Activated T-cell treated with anti-CD3 and anti-CD28 coated beads, Interleukin-2, amount 50 U/mL, for 72 hours (primary cell): ENCODE measurements around the gene NUTM2F. TPM values are rescaled to one million over a fixed set of nuclear protein-coding genes. Genes with fewer than 3 reads are reported as not detected.
"Not testable (repeated sequence)": the region's sequence is repeated elsewhere in the genome, so short reads cannot be mapped to it uniquely, and the experiment has no call there.

Experiments used
- ATAC-seq, 2 donors: fragments of 150-1000 bp; cut with Tn5 transposase; replicated peaks in 1 of 2; 2 replicates each; pipeline ENCODE4 v1.10.0; 2021; ENCODE audit warnings: moderate library complexity in 2 of 2, mild to moderate bottlenecking in 1 of 2
- DNase-seq, 2 donors: peaks; one replicate each; pipeline ENCODE4 v3.0.0; 2021 to 2022; ENCODE audit warnings: mixed read lengths in 1 of 2
- H3K27ac Mint-ChIP-seq: one replicate; pipeline ENCODE4 v1.8.0; 2022; ENCODE audit warnings: mild to moderate bottlenecking, moderate library complexity, mixed read lengths
- H3K27me3 Mint-ChIP-seq: one replicate; pipeline ENCODE4 v1.8.0; 2022; ENCODE audit warnings: low read depth, mixed read lengths
- H3K36me3 Mint-ChIP-seq, 2 donors: one replicate each; pipeline ENCODE4 v1.8.0; 2022; ENCODE audit warnings: mixed read lengths in 2 of 2, mild to moderate bottlenecking in 1 of 2; ENCODE audit not compliant: insufficient read depth in 2 of 2
- H3K4me1 Mint-ChIP-seq: one replicate; pipeline ENCODE4 v1.8.0; 2022; ENCODE audit warnings: low read depth, mixed read lengths
- H3K4me3 Mint-ChIP-seq, 2 donors: one replicate each; pipeline ENCODE4 v1.8.0; 2022; ENCODE audit warnings: mild to moderate bottlenecking in 2 of 2, mixed read lengths in 2 of 2, moderate library complexity in 2 of 2
- H3K9me3 Mint-ChIP-seq, 2 donors: one replicate each; pipeline ENCODE4 v1.8.0; 2022; ENCODE audit warnings: mixed read lengths in 2 of 2
- total RNA-seq, 2 donors: library from RNA; stranded (reverse); gene quantifications; one replicate each; pipeline ENCODE4 v1.2.3, GENCODE V29; 2022

NUTM2F gene
- total RNA-seq, 2 donors from 2014 or later = not detected

- Mint-ChIP-seq H3K27ac (no peak overlapping the region), H3K9me3 (no peaks in the 10 kb centered on the region), H3K27me3 (no peaks in the 10 kb centered on the region), H3K4me1 (peaks cover 10% of the 10 kb centered on the region), H3K4me3 (no peak overlapping the region), H3K36me3 (peaks cover 0 to 11% of the 10 kb centered on the region in 2 donors)
- DNase-seq = no peak
- no peak for ATAC-seq
Measured at GRCh38 chr9:94298949-94299599, 29.4 kb downstream of the NUTM2F start.

- peaks cover 4% of the 10 kb centered on the region for H3K4me1 Mint-ChIP-seq
- ATAC-seq (no peak), DNase-seq (no peak)
- H3K36me3 Mint-ChIP-seq = peaks cover 8 to 27% of the 10 kb centered on the region in 2 donors
- H3K9me3 Mint-ChIP-seq = peaks cover 2% of the 10 kb centered on the region in 2 donors
- no peaks in the 10 kb centered on the region for H3K27me3 Mint-ChIP-seq
- H3K27ac Mint-ChIP-seq = no peak overlapping the region
- no peak overlapping the region for H3K4me3 Mint-ChIP-seq
Measured at GRCh38 chr9:94289691-94290090, 38.8 kb downstream of the NUTM2F start.

- ATAC-seq (no peak), DNase-seq (no peak)
- H3K27me3 Mint-ChIP-seq = no peaks in the 10 kb centered on the region
- H3K9me3 Mint-ChIP-seq = peaks cover 2% of the 10 kb centered on the region in 2 donors
- H3K4me1 Mint-ChIP-seq = peaks cover 4% of the 10 kb centered on the region
- peaks cover 7 to 24% of the 10 kb centered on the region in 2 donors for H3K36me3 Mint-ChIP-seq
- no peak overlapping the region for H3K27ac Mint-ChIP-seq
- no peak overlapping the region for H3K4me3 Mint-ChIP-seq
Measured at GRCh38 chr9:94287877-94288513, 40.4 kb downstream of the NUTM2F start.

- DNase-seq = no peak
- no peak for ATAC-seq
- no peaks in the 10 kb centered on the region for H3K27me3 Mint-ChIP-seq
- no peak overlapping the region for H3K27ac Mint-ChIP-seq
- peaks cover 4% of the 10 kb centered on the region for H3K4me1 Mint-ChIP-seq
- H3K36me3 Mint-ChIP-seq = peaks cover 7 to 26% of the 10 kb centered on the region in 2 donors
- H3K4me3 Mint-ChIP-seq = no peak overlapping the region
- H3K9me3 Mint-ChIP-seq = peaks cover under 1% of the 10 kb centered on the region in 2 donors
Measured at GRCh38 chr9:94286116-94286515, 42.3 kb downstream of the NUTM2F start.

GRCh38 chr9:94281101-94281500, 47.3 kb downstream of the NUTM2F start:
- H3K27ac Mint-ChIP-seq = no peak overlapping the region

GRCh38 chr9:94280409-94280989, 47.9 kb downstream of the NUTM2F start:
- Mint-ChIP-seq H3K36me3 (peaks cover 20 to 35% of the 10 kb centered on the region in 2 donors), H3K4me1 (peaks cover 8% of the 10 kb centered on the region), H3K4me3 (no peak overlapping the region), H3K9me3 (peaks cover 0 to 9% of the 10 kb centered on the region in 2 donors), H3K27me3 (no peaks in the 10 kb centered on the region), H3K27ac (no peak overlapping the region)
- DNase-seq (no peak), ATAC-seq (no peak)

More at GRCh38 chr9:94281101-94281500, 47.3 kb downstream of the NUTM2F start:
- H3K4me3 Mint-ChIP-seq = no peak overlapping the region
- ATAC-seq (no peak), DNase-seq (no peak)
- H3K4me1 Mint-ChIP-seq = peaks cover 8% of the 10 kb centered on the region
- peaks cover 0 to 9% of the 10 kb centered on the region in 2 donors for H3K9me3 Mint-ChIP-seq
- H3K36me3 Mint-ChIP-seq = peaks cover 20 to 35% of the 10 kb centered on the region in 2 donors
- no peaks in the 10 kb centered on the region for H3K27me3 Mint-ChIP-seq

- peaks cover 20 to 33% of the 10 kb centered on the region in 2 donors for H3K36me3 Mint-ChIP-seq
Measured at GRCh38 chr9:94277885-94278536, 50.4 kb downstream of the NUTM2F start.

GRCh38 chr9:94277029-94277428, 51.4 kb downstream of the NUTM2F start:
- Mint-ChIP-seq H3K4me1 (peaks cover 18% of the 10 kb centered on the region), H3K36me3 (peaks cover 20 to 36% of the 10 kb centered on the region in 2 donors), H3K27ac (peak overlapping the region; percentile 78)
- DNase-seq, H3K4me3 Mint-ChIP-seq, H3K9me3 Mint-ChIP-seq, H3K27me3 Mint-ChIP-seq, ATAC-seq: not testable (repeated sequence)

More at GRCh38 chr9:94277885-94278536, 50.4 kb downstream of the NUTM2F start:
- Mint-ChIP-seq H3K27ac (no peak overlapping the region), H3K4me1 (peaks cover 8% of the 10 kb centered on the region), H3K4me3 (no peak overlapping the region), H3K9me3 (peaks cover 0 to 9% of the 10 kb centered on the region in 2 donors), H3K27me3 (no peaks in the 10 kb centered on the region)
- DNase-seq = no peak
- ATAC-seq = no peak

GRCh38 chr9:94270009-94270408, 58.4 kb downstream of the NUTM2F start:
- H3K4me3 Mint-ChIP-seq = no peak overlapping the region
- H3K27me3 Mint-ChIP-seq = no peaks in the 10 kb centered on the region
- no peak overlapping the region for H3K27ac Mint-ChIP-seq
- H3K9me3 Mint-ChIP-seq = peaks cover 3% of the 10 kb centered on the region in 2 donors
- peak in 1 of 2 donors; percentile 49 for ATAC-seq
- H3K4me1 Mint-ChIP-seq = peaks cover 15% of the 10 kb centered on the region
- H3K36me3 Mint-ChIP-seq = peaks cover 3 to 21% of the 10 kb centered on the region in 2 donors
- DNase-seq = no peak

GRCh38 chr9:94269264-94269663, 59.2 kb downstream of the NUTM2F start:
- Mint-ChIP-seq H3K4me3 (no peak overlapping the region), H3K36me3 (peaks cover 3 to 24% of the 10 kb centered on the region in 2 donors), H3K9me3 (peaks cover 3% of the 10 kb centered on the region in 2 donors), H3K27ac (no peak overlapping the region), H3K27me3 (no peaks in the 10 kb centered on the region), H3K4me1 (peaks cover 15% of the 10 kb centered on the region)
- DNase-seq = no peak
- ATAC-seq = no peak
